Peyer's patch (tissue), 4 donors: ENCODE data around the gene ZSWIM3.

Experiments used
- CTCF ChIP-seq, 6 experiments: fragments of 450-650 bp in 4 of 6; fragments of 200-600 bp in 2 of 6; sonication (generic) in 1 of 6; IDR thresholded peaks; one replicate each; pipeline ENCODE4 v1.5.1; 2017 to 2019; ENCODE audit warnings: antibody characterized with exemption in 6 of 6, mild to moderate bottlenecking in 3 of 6, moderate library complexity in 1 of 6
- POLR2A ChIP-seq, 2 donors: fragments of 450-650 bp; IDR thresholded peaks; one replicate each; pipeline ENCODE4 v1.5.1; 2017; ENCODE audit warnings: antibody characterized with exemption in 2 of 2, mild to moderate bottlenecking in 2 of 2, moderate library complexity in 2 of 2

- TF ChIP-seq CTCF (IDR thresholded peaks at IDR 0.05) (no peak), POLR2A (IDR thresholded peaks at IDR 0.05) (no peak)
These were observed 5.9 kb upstream of the ZSWIM3 start for GRCh38 chr20:45851501-45851900.
